Inflammatory macrophage (primary cell): Measurements from ENCODE around the gene PPM1M.

Source experiments
- DNase-seq, 2 donors: peaks; one replicate each; pipeline ENCODE4 v3.0.0-alpha.2; 2020 to 2022

PPM1M gene

GRCh38 chr3:52231502-52232278, 13.9 kb upstream of the PPM1M start:
- peak; percentile 66 to 78 for DNase-seq

DNA sequence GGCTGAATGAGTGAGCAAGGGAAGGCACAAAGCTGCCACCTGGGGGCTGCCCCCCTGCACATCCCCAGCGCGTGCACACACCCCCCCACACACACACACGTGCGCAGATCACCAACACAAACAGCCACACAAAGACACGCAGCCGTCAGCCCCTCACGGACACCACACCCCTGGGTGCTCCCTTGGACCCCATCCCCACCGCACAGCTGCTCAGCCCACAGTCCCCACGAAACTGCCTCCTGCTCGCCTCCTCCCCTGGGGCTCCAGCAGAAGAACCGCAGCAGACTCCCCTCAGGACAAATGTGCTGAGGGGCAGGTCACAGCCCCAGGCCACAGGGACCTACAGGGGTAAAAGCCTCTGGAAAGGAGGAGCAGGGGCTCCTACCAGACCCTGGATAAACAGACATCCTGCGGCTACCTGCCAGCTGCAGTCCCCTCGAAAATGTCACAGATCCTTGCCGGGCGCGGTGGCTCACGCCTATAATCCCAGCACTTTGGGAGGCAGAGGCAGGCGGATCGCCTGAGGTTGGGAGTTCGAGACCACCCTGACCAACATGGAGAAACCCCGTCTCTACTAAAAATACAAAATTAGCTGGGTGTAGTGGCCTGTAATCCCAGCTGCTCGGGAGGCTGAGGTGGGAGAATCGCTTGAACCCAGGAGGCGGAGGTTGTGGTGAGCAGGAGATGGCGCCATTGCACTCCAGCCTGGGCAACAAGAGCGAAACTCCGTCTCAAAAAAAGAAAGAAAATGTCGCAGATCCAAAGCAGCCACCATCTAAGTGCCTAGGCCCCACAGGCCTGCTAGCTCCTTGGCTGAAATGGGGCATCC, 13.1 kb upstream of the PPM1M start:
- no peak for DNase-seq

DNA sequence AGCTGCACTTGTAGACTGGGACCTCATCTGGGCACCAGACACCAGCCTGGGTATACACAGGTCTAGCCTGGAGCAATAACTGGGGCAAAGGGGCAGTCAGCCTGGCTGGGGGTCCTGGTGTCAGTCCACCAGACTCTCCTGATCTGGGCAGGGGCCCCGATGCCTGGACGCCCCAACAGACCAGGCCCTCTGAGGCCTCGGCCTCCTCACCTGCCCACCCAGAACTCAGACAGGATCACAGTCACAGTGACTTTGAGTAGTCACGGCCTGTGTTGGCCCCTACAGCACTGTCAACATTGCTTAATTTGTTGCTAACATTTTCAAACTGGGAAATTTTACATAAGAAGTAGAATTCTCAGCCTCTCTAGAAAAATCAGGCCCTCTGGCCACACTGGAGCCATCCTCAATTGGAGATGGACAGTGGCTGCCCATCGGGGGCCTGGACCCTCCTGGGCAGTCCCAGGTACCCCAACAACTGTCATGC, 12.4 kb upstream of the PPM1M start:
- DNase-seq, result no peak

GRCh38 chr3:52233968-52234367, 11.6 kb upstream of the PPM1M start:
- DNase-seq, result no peak

DNA sequence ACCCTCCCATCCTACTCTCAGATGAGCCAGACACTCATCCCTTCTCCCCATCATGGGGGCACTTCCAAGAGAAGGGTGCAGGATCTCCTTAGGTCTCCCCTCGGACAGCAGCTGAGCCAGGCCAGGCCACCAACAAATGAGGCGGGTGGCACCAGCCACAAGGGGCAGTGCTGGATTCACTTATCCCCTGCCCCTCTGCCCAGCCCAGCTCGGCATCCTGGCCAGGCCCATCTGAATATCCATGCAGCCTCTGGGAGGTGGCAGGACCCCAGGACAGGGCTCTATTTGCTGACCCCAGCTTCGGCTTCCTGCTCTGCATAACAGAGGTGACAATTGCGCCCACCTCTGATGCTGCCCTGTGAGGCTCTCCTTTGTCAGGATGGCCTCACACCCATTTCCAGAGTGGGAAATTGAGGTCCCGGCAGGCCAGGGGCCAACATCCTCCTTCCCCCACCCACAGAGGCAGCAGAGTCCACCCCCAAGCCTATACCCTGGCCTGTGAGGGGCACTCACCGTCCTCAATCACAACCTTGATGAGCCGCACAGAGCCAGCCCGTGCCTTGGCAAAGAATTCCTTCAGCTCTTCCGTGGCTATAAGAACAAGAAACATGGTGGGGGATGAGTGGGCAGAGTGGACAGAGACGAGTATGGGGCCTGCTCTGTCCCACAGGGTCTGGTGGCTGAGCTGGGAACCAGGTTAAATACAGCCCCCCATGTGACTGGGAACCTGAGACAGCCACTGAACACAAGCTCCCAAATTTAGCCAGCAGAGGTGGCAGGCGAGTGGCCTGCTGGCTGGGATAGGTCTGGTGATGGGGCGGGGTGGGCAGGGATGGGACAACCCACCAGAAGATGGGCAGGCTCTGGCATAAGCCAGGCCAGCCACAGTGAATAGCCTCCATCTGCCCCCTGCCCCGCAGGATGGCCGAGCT, 10.8 kb upstream of the PPM1M start:
- DNase-seq, result no peak

DNA sequence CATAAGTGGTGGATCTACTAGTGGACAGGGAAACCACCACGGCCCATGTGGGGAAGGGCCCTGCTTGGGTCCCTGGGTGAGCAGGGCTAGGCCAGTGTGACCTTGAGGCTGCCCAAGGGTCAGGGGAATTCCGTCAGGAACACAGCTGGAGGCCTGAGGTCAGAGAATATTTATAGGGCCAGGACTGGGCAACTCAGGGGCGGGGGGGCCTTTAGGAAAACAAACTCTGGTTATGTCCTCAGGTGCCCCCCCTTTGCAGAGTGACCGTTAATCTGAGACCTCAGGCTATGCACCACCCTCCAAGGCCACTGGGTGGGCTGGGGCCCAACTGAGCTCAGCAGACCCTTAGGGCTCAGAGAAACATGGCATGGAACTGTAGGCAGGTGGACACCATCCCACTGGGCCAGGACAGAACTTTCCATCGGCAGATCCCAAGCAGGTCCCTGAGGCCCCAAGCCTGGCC, 9.1 kb upstream of the PPM1M start:
- no peak for DNase-seq

- no peak for DNase-seq
Observed at GRCh38 chr3:52237006-52237656, 8.4 kb upstream of the PPM1M start.

- peak; percentile 82 to 88 for DNase-seq
Observed at GRCh38 chr3:52237657-52238172, 7.8 kb upstream of the PPM1M start.

DNA sequence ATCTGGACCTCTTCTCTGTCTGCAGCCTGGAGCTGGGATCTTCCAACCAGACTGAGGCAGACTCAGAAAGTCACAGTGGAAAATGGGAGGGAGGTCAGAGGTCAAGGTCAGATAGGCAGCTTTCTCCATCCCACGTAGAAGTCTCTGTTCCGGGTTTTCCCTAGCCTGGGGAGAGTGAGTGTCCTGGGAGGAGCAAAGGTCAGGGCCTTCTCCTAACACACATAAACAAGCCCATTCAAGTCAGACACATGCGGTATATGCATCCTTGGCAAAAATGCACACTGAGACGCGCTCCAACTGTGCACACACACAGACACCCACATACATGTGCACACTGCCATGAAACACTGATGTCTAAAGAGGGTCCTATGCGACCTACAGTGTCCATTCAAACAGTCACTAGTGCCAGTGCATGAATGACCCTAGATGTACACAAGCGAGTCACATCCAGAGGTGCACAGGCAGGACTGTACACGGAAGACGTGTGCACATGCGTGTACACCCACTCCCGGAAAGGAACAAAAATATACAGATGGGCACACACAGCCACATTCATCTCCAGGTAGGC, 7.3 kb upstream of the PPM1M start:
- DNase-seq, result peak; percentile 76 to 89

- peak; percentile 88 to 94 for DNase-seq
Observed at GRCh38 chr3:52238761-52239701, 6.5 kb upstream of the PPM1M start, which contains the start of gene TWF2. Gene TWF2, minus strand, starts transcription at chr3:52239158. Its CDS starts 142 bp downstream, at chr3:52239016.

- DNase-seq, result peak; percentile 90 to 96
Observed at GRCh38 chr3:52240059-52240885, 5.3 kb upstream of the PPM1M start.

DNA sequence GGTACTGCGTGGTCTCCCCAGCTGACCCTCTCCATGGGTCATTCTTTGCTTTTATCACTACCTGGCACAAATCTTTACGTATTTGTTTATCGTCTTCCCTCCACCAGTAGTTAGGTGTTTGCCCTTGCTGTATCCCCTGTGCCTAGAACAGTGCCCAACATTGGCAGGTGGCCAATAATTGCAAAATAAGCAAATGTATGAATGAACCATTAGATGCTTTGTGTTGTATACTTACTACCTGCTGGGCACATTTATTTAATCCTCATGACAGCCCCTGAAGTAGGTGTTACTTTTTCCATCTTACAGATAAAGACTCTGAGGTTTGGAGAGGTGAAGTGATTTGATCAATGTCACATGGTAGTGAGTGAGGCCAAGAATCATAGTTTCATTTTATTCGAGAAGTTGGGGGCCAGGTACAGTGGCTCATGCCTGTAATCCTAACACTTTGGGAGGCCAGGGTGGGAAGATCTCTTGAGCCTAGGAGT, 4.6 kb upstream of the PPM1M start:
- no peak for DNase-seq

DNA sequence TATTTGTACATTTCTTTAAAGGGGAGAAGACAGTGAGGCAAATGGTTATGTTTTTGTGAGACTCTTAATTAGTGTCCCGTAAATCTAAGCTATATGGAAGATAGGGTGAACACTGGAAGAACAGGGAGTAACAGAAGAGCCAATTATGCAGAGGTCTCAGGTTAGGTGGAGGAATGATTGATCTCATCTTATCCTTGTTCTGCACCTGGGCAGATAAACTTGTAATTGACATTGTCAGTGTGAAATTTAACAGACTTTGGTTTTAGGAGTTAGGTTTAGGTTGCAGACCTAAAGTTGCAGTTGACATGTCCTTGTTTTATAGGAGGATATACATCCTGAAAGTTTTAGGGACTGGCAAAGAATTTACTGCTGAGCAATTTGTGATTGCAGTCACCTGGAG, 3.5 kb upstream of the PPM1M start:
- DNase-seq, result no peak

DNA sequence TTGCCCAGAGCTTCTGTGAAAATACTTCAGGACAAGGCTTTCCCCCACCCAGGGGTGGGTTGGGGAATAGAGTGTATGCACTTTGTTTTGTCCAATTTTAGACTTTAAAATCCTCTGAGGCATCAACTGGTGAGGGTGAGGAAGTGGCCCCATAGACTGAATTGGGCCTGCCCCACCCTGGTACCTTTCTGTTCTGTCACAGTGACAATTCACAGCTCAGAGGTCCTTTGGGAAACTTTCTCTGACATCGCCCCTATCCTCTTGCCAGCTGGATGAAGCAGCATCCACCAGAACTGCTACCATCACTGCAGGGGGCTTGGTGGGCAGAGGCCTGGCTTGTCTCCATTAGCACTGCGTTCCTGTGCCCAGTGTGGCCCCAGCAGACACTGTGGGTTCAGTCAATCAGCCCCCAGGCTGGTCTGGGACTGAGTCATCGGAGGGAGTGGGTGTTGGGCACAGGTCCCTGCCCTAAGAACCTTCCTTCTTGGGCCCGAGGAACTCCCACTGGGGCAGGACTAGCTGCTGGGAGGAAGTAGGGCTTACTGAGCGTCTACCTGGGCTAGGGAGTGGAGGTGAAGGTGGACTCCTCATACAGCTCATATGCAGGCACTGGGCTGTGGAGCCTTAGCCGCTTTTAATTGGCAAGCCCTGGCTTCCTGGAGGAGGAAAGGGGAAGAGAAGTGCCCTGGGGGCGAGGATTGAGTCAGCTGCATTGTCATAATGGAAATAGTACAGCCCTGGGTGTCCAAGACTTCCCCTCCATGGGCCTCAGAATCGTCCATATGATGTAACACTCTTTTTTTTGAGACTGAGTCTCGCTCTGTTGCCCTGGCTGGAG, 1.5 kb upstream of the PPM1M start:
- DNase-seq, result peak; percentile 95 to 96

GRCh38 chr3:52246264-52246620, 683 bp downstream of the PPM1M start:
- DNase-seq, result no peak

DNA sequence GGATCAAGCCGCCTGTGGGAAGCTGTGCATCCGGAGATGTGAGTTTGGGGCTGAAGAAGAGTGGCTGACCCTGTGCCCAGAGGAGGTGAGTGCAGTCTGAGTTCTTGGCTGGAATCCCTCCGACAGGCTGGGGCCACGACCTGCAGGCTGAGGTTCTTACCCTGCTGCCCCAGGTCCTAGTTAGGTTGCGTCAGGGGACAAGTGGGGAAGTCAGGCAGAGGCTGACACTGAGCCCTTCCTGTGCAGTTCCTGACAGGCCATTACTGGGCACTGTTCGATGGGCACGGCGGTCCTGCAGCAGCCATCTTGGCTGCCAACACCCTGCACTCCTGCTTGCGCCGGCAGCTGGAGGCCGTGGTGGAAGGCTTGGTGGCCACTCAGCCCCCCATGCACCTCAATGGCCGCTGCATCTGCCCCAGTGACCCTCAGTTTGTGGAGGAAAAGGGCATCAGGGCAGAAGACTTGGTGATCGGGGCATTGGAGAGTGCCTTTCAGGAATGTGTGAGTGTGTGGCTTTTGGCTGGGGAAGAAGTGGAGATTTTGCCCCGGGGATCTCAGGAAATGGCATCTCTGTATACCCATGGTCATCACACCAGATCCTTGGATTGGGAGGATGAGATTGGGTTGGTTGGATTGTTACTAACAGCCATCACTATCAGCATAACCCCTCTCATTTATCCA, 1.3 kb downstream of the PPM1M start:
- DNase-seq, result peak; percentile 72 to 82

DNA sequence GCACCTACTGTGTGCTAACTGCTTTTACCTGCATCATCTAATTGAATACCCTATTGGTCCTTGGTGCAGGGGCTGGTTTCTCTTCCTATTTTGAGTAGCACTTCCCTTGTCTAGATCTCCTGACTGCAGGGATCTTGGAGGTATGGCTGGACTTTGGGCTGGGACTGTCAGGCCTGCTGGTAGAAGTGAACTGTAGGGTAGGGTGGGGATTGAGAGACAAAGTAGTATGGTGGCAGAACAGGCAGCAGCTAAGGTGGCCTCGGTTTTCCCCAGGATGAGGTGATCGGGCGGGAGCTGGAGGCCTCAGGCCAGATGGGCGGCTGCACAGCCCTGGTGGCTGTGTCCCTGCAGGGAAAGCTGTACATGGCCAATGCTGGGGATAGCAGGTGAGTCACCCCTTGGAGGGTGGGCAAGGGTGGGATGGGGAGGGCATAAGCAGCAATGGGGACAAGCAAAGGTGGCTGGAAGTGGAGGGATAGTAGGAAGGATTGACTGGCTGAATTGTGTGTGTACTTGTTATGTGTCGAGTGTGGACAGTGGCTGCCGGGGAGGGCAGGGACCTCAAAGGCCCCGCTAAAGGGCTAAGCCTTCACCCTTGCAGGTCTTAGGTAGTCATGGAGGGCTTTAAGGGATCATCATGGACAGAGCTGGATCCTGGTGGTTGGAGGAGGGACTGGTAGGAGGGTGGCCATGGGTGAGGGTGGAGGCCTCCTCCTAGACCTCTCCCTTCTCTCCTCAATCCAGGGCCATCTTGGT, 2.0 kb downstream of the PPM1M start:
- no peak for DNase-seq
